Activated B cell treated with CpG ODN at 0.5 μM for 24 hours (primary cell): ENCODE data around the gene MAP7D3. TPM values are rescaled to one million over a fixed set of nuclear protein-coding genes. Genes with fewer than 3 reads are reported as not detected.

Experiments used
- ATAC-seq: fragments of 200-7000 bp; cut with Tn5 transposase; one replicate; pipeline ENCODE4 v1.10.0; 2021; ENCODE audit warnings: low read depth, mild to moderate bottlenecking, moderate library complexity
- CTCF ChIA-PET: fragments of 350-600 bp; sonication (Branson Sonifier 250); formaldehyde crosslinking; loops from one replicate; lab custom pipeline; 2021; ENCODE audit warnings: antibody characterized with exemption; lab: Charles Lee
- POLR2A ChIA-PET: fragments of 350-600 bp; sonication (Branson Sonifier 250); formaldehyde crosslinking; loops from one replicate; lab custom pipeline; 2021; ENCODE audit warnings: antibody characterized with exemption; lab: Charles Lee
- DNase-seq: peaks from one replicate; pipeline ENCODE4 v3.0.0; 2022
- H3K27ac Mint-ChIP-seq: one replicate; pipeline ENCODE4 v1.8.0; 2020; ENCODE audit warnings: mixed read lengths
- H3K27me3 Mint-ChIP-seq: one replicate; pipeline ENCODE4 v1.8.0; 2021; ENCODE audit warnings: mixed read lengths
- H3K36me3 Mint-ChIP-seq: one replicate; pipeline ENCODE4 v1.8.0; 2021; ENCODE audit warnings: low read depth, mixed read lengths
- H3K4me1 Mint-ChIP-seq: one replicate; pipeline ENCODE4 v1.8.0; 2021; ENCODE audit warnings: mixed read lengths
- H3K4me3 Mint-ChIP-seq: one replicate; pipeline ENCODE4 v1.8.0; 2020; ENCODE audit warnings: mild to moderate bottlenecking, mixed read lengths
- H3K9me3 Mint-ChIP-seq: one replicate; pipeline ENCODE4 v1.8.0; 2020; ENCODE audit warnings: mixed read lengths
- intact Hi-C: fragments of 100-400 bp; cut with micrococcal nuclease; formaldehyde crosslinking; loops from one replicate; pipeline ENCODE4 v1.15.1; 2024
- total RNA-seq: library from RNA; stranded (reverse); gene quantifications from 2 replicates; pipeline ENCODE4 v1.2.3, GENCODE V29; 2022
- TF ChIP-seq, protein P1 (sequence below): fragments of 200-600 bp; IDR thresholded peaks from one replicate; pipeline ENCODE4 v1.8.0; 2022; ENCODE audit warnings: antibody characterized with exemption, mild to moderate bottlenecking

Gene MAP7D3
- total RNA-seq, 1 donor from 2014 or later, result 12.2 TPM

DNA sequence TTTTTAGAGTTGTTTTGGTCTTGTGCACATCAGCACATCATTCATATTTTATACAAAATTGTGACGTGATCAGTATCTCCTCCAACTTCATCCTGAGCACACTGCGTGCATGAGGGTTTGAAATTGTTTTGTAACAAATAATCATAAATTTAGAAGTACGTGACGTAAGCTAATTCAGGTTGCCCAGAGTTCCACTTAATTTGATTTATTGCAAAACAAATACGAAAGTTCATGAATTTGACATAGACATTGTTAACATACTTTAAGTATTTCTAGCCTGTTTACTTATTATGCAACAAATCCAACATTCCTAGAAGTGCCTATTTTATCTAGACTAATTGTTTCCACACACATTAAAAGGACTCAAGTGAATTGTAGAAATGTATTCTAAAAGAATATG, 48.3 kb downstream of the MAP7D3 start:
- intact Hi-C loops, result no loop called here
- no peak overlapping the region for H3K27ac Mint-ChIP-seq
- ChIA-PET POLR2A (no interaction called here), CTCF (interaction anchor here (1.2 kb wide), 1 partner anchor 175 kb away, joined by 3 read pairs; no protein-coding TSS in a partner anchor)
- H3K4me1 Mint-ChIP-seq, result peaks cover 7% of the 10 kb centered on the region
- no peaks in the 10 kb centered on the region for H3K9me3 Mint-ChIP-seq
- no peaks in the 10 kb centered on the region for H3K36me3 Mint-ChIP-seq
- no peak overlapping the region for H3K4me3 Mint-ChIP-seq
- TF ChIP-seq, protein P1, sequence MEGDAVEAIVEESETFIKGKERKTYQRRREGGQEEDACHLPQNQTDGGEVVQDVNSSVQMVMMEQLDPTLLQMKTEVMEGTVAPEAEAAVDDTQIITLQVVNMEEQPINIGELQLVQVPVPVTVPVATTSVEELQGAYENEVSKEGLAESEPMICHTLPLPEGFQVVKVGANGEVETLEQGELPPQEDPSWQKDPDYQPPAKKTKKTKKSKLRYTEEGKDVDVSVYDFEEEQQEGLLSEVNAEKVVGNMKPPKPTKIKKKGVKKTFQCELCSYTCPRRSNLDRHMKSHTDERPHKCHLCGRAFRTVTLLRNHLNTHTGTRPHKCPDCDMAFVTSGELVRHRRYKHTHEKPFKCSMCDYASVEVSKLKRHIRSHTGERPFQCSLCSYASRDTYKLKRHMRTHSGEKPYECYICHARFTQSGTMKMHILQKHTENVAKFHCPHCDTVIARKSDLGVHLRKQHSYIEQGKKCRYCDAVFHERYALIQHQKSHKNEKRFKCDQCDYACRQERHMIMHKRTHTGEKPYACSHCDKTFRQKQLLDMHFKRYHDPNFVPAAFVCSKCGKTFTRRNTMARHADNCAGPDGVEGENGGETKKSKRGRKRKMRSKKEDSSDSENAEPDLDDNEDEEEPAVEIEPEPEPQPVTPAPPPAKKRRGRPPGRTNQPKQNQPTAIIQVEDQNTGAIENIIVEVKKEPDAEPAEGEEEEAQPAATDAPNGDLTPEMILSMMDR, result no peak
- ATAC-seq, result no peak
- no peak for DNase-seq
- no peaks in the 10 kb centered on the region for H3K27me3 Mint-ChIP-seq

DNA sequence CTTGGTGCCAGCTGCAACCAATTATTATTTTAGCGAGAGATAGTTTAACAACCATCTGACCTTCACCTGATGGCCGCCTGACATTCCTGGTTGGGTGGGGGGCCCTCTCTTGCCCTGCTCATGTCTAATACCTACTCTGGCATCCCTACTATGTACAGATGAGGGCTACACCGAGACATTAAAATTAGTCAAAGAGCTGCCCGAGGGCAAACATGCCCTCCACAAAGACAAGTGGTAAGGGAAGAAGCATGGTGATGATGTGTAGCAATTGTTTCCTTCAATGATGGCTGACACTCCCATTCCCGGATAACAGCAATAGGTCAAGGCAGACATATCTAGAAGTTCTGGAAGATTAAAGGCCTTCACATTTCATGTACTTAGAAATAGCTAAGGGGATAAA, 49.6 kb downstream of the MAP7D3 start:
- intact Hi-C loops, result loop anchor here (2.0 kb wide), 1 partner anchor 173 kb away; no protein-coding TSS in a partner anchor
- TF ChIP-seq, protein P1, result no peak

DNA sequence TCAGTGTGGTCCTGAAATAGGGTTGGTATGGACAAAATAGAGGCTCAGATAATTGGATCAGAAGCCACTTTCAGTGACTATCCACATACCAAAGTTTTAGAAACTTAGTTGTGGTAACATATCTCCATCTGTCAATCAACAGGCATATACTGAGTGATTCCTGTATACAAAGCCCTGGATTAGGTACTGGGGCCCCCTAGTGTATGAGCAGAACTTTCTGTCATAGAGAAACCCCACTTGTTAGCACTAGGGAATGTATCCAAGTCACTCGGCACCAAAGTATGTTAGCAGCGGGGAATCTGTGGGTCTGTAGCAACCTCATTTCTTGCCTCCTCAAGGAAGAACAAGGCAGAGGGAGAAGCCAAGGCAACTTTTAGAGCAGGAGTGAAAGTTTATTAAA, 50.7 kb downstream of the MAP7D3 start:
- intact Hi-C loops, result loop anchor here (2.0 kb wide), 1 partner anchor 172 kb away; no protein-coding TSS in a partner anchor
- DNase-seq, result no peak

More for the DNA sequence above, 49.6 kb downstream of the MAP7D3 start:
- peaks cover 11% of the 10 kb centered on the region for H3K4me1 Mint-ChIP-seq
- no peaks in the 10 kb centered on the region for H3K9me3 Mint-ChIP-seq
- no peaks in the 10 kb centered on the region for H3K36me3 Mint-ChIP-seq
- no peak for DNase-seq
- no peak for ATAC-seq
- H3K4me3 Mint-ChIP-seq, result no peak overlapping the region
- H3K27ac Mint-ChIP-seq, result no peak overlapping the region
- POLR2A ChIA-PET, result no interaction called here
- H3K27me3 Mint-ChIP-seq, result no peaks in the 10 kb centered on the region
- CTCF ChIA-PET, result no interaction called here

DNA sequence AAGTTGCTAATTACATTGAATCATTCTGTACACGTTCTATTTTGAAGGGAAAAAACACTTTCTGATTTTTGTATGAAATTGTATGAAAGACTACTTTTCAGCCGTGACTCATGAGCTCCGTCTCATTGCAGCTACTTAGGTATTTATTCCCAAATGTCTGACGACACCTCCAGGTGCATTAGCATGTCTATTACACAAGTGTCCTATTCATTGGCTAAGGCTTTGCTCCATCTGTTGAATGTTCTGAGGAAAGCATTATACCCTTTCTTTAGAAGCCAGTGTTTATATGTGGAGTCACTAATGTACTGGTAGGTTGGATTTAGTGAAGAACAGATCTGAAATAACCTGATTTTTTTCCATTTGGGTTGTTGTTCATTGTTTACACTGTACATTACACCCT, 51.8 kb downstream of the MAP7D3 start:
- DNase-seq, result no peak
- no peaks in the 10 kb centered on the region for H3K36me3 Mint-ChIP-seq
- peaks cover 9% of the 10 kb centered on the region for H3K4me1 Mint-ChIP-seq
- no peak overlapping the region for H3K4me3 Mint-ChIP-seq
- intact Hi-C loops, result no loop called here
- ChIA-PET POLR2A (no interaction called here), CTCF (interaction anchor here (0.8 to 3.4 kb wide), 2 partner anchors 171 kb away, joined by 3 to 9 read pairs; no protein-coding TSS in a partner anchor)
- no peaks in the 10 kb centered on the region for H3K27me3 Mint-ChIP-seq
- TF ChIP-seq, protein P1, result no peak
- no peak overlapping the region for H3K27ac Mint-ChIP-seq
- no peaks in the 10 kb centered on the region for H3K9me3 Mint-ChIP-seq
- no peak for ATAC-seq

More for the DNA sequence above, 50.7 kb downstream of the MAP7D3 start:
- CTCF ChIA-PET, result no interaction called here
- Mint-ChIP-seq H3K27ac (no peak overlapping the region), H3K4me1 (peaks cover 12% of the 10 kb centered on the region), H3K27me3 (no peaks in the 10 kb centered on the region), H3K36me3 (no peaks in the 10 kb centered on the region), H3K4me3 (no peak overlapping the region), H3K9me3 (no peaks in the 10 kb centered on the region)
- POLR2A ChIA-PET, result no interaction called here
- no peak for ATAC-seq
- TF ChIP-seq, protein P1, result no peak

DNA sequence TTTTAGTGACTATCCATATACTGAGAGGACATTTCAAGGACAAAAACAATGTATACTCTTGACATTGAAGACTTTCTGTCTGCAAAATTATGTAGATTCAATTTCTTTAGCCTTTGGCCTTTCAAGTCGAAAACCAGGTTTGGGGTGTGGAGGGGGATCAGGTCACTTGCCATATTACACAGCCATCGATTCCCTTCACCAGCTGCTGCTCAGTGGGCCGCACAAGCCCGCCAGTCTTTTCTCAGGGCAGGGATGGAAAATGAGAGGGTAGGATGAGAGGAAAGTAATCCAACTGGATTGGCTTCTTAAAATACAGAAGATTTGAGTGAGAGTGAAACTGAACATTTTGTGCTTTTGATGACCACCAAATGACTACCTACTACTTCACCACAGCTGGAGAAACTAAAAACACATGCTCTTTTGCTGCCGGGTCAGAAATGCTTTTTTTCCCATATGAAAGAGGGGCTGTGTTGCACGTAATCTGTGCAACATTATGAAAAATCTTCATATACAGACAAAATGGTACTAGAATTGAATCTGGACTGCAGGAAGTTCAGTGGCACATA, 52.4 kb downstream of the MAP7D3 start:
- no peak overlapping the region for H3K4me3 Mint-ChIP-seq
- H3K27me3 Mint-ChIP-seq, result no peaks in the 10 kb centered on the region
- no peaks in the 10 kb centered on the region for H3K36me3 Mint-ChIP-seq
- H3K4me1 Mint-ChIP-seq, result peaks cover 14% of the 10 kb centered on the region
- TF ChIP-seq, protein P1, result no peak
- POLR2A ChIA-PET, result no interaction called here
- ATAC-seq (no peak), DNase-seq (no peak)
- CTCF ChIA-PET, result interaction anchor here (3.4 kb wide), 1 partner anchor 170 kb away, joined by 9 read pairs; no protein-coding TSS in a partner anchor
- no peaks in the 10 kb centered on the region for H3K9me3 Mint-ChIP-seq
- H3K27ac Mint-ChIP-seq, result no peak overlapping the region
- intact Hi-C loops, result no loop called here
